Gastroesophageal sphincter (tissue), 4 donors: ENCODE results near the gene SCRN1. TPM values are rescaled to one million over a fixed set of nuclear protein-coding genes. Genes with fewer than 3 reads are reported as not detected.

Source experiments
- ATAC-seq: fragments of 150-250 bp; one replicate; pipeline ENCODE4 v1.9.1; 2016; ENCODE audit warnings: mild to moderate bottlenecking, moderate library complexity
- H3K27ac ChIP-seq, 4 donors: fragments of 200-600 bp; sonication (generic) in 3 of 4; 1 replicate in 3 of 4; 2 replicates in 1 of 4; pipeline ENCODE4 v1.5.1; 2016 to 2019
- H3K27me3 ChIP-seq: fragments of 200-600 bp; sonication (generic); one replicate; pipeline ENCODE4 v1.5.1; 2019
- H3K36me3 ChIP-seq, 2 donors: fragments of 200-600 bp; sonication (generic); one replicate each; pipeline ENCODE4 v1.5.1; 2019; ENCODE audit warnings: control low read depth in 1 of 2
- H3K4me1 ChIP-seq, 3 donors: fragments of 200-600 bp; sonication (generic); 1 replicate in 2 of 3; 2 replicates in 1 of 3; pipeline ENCODE4 v1.5.1; 2016 to 2019; ENCODE audit warnings: control low read depth in 2 of 3
- H3K4me3 ChIP-seq, 2 donors: fragments of 200-600 bp; sonication (generic); one replicate each; pipeline ENCODE4 v1.5.1; 2019; ENCODE audit warnings: mild to moderate bottlenecking in 1 of 2, moderate library complexity in 1 of 2
- H3K9me3 ChIP-seq, 3 donors: fragments of 200-600 bp; sonication (generic); one replicate each; pipeline ENCODE4 v1.5.1; 2017 to 2019; ENCODE audit warnings: control low read depth in 2 of 3
- CTCF ChIP-seq, 4 experiments: fragments of 200-600 bp in 2 of 4; fragments of 450-650 bp in 2 of 4; sonication (generic) in 1 of 4; IDR thresholded peaks; one replicate each; pipeline ENCODE4 v1.5.1; 2017 to 2019; ENCODE audit warnings: antibody characterized with exemption in 4 of 4, mild to moderate bottlenecking in 2 of 4, moderate library complexity in 2 of 4
- EP300 ChIP-seq: sonication (generic); formaldehyde crosslinking; IDR thresholded peaks from one replicate; pipeline ENCODE4 v1.6.1; 2017; ENCODE audit warnings: antibody characterized with exemption, mild to moderate bottlenecking
- POLR2A ChIP-seq, 2 donors: fragments of 450-650 bp; IDR thresholded peaks; one replicate each; pipeline ENCODE4 v1.6.1; 2017; ENCODE audit warnings: antibody characterized with exemption in 2 of 2, mild to moderate bottlenecking in 2 of 2, moderate library complexity in 1 of 2
- POLR2AphosphoS5 ChIP-seq: sonication (generic); formaldehyde crosslinking; IDR thresholded peaks from one replicate; pipeline ENCODE4 v1.6.1; 2017; ENCODE audit warnings: antibody characterized with exemption
- WGBS, 2 donors: methylation state at CpG; one replicate each; pipeline ENCODE4 v1.1.5; 2018; ENCODE audit warnings: low coverage in 1 of 2; 5-methylcytosine and 5-hydroxymethylcytosine counted together
- total RNA-seq, 4 donors: library from RNA; depleted of rRNA; stranded (reverse); fragments of >200 nt; gene quantifications; one replicate each; pipeline ENCODE4 v1.1.0, GENCODE V29; 2016

Gene SCRN1
- total RNA-seq, 4 donors from 2014 or later, result 103 to 121 (median 112) TPM

GRCh38 chr7:29957521-29958310 is 31.9 kb downstream of the SCRN1 start:
- 69 to 85% methylated on average over 7 to 8 of the region's 9 CpGs for WGBS, 2 donors
- H3K27ac ChIP-seq, result no peak overlapping the region
- no peak for TF ChIP-seq POLR2A (IDR thresholded peaks at IDR 0.05)
- no peak for TF ChIP-seq POLR2AphosphoS5
- no peak for TF ChIP-seq CTCF (IDR thresholded peaks at IDR 0.05)
- no peak for TF ChIP-seq EP300

GRCh38 chr7:29956487-29956836 is 33.1 kb downstream of the SCRN1 start:
- 78 to 83% methylated on average over 3 of the region's 3 CpGs for WGBS, 2 donors
- no peak overlapping the region for H3K4me3 ChIP-seq
- ATAC-seq, result no peak
- peaks cover 0 to 22% (median 0%) of the 10 kb centered on the region in 3 donors for H3K4me1 ChIP-seq
- H3K36me3 ChIP-seq, result peaks cover 0 to 42% of the 10 kb centered on the region in 2 donors
- no peaks in the 10 kb centered on the region for H3K27me3 ChIP-seq
- H3K27ac ChIP-seq, result no peak overlapping the region
- H3K9me3 ChIP-seq, result no peaks in the 10 kb centered on the region
- no peak for TF ChIP-seq POLR2AphosphoS5

More at GRCh38 chr7:29957521-29958310, 31.9 kb downstream of the SCRN1 start:
- Histone ChIP-seq H3K27me3 (no peaks in the 10 kb centered on the region), H3K4me3 (no peak overlapping the region), H3K9me3 (no peaks in the 10 kb centered on the region), H3K4me1 (peaks cover 0 to 22% (median 0%) of the 10 kb centered on the region in 3 donors), H3K36me3 (peaks cover 0 to 30% of the 10 kb centered on the region in 2 donors)
- ATAC-seq, result no peak

GRCh38 chr7:29955799-29956486 is 33.7 kb downstream of the SCRN1 start:
- WGBS, 2 donors, result 65 to 76% methylated on average over 6 to 8 of the region's 8 CpGs
- H3K27ac ChIP-seq, result no peak overlapping the region
- ATAC-seq, result no peak

GRCh38 chr7:29955075-29955792 is 34.4 kb downstream of the SCRN1 start:
- Histone ChIP-seq H3K27me3 (no peaks in the 10 kb centered on the region), H3K27ac (no peak overlapping the region), H3K9me3 (no peaks in the 10 kb centered on the region), H3K4me3 (no peak overlapping the region), H3K36me3 (peaks cover 0 to 55% of the 10 kb centered on the region in 2 donors), H3K4me1 (peaks cover 0 to 22% (median 0%) of the 10 kb centered on the region in 3 donors)
- no peak for TF ChIP-seq POLR2AphosphoS5
- no peak for TF ChIP-seq POLR2A (IDR thresholded peaks at IDR 0.05)
- no peak for TF ChIP-seq CTCF (IDR thresholded peaks at IDR 0.05)
- TF ChIP-seq EP300, result no peak
- WGBS, 2 donors, result 79 to 87% methylated on average over 4 to 5 of the region's 7 CpGs
- ATAC-seq, result no peak

More at GRCh38 chr7:29955799-29956486, 33.7 kb downstream of the SCRN1 start:
- Histone ChIP-seq H3K9me3 (no peaks in the 10 kb centered on the region), H3K4me1 (peaks cover 0 to 22% (median 0%) of the 10 kb centered on the region in 3 donors), H3K4me3 (no peak overlapping the region), H3K27me3 (no peaks in the 10 kb centered on the region), H3K36me3 (peaks cover 0 to 48% of the 10 kb centered on the region in 2 donors)
- TF ChIP-seq EP300 (no peak), POLR2AphosphoS5 (no peak), POLR2A (IDR thresholded peaks at IDR 0.05) (no peak), CTCF (IDR thresholded peaks at IDR 0.05) (no peak)

GRCh38 chr7:29953726-29954347 is 35.8 kb downstream of the SCRN1 start:
- H3K4me3 ChIP-seq, result no peak overlapping the region
- H3K36me3 ChIP-seq, result peaks cover 0 to 65% of the 10 kb centered on the region in 2 donors
- H3K27me3 ChIP-seq, result no peaks in the 10 kb centered on the region
- H3K4me1 ChIP-seq, result peaks cover 0 to 20% (median 0%) of the 10 kb centered on the region in 3 donors
- no peak for TF ChIP-seq POLR2A (IDR thresholded peaks at IDR 0.05)
- TF ChIP-seq CTCF (IDR thresholded peaks at IDR 0.05), result no peak
- TF ChIP-seq EP300, result no peak
- no peak for TF ChIP-seq POLR2AphosphoS5
- WGBS, 2 donors, result 75 to 79% methylated on average over 4 of the region's 4 CpGs
- ATAC-seq, result peak; percentile 64
- H3K27ac ChIP-seq, result peak overlapping the region in 1 of 4 donors; percentile 41
- H3K9me3 ChIP-seq, result no peaks in the 10 kb centered on the region
